Measurements from ENCODE around the gene AP1S2.
A peak's percentile ranks its signal among the peaks of the same experiment; 100 is the strongest.

The AP1S2 gene

GRCh38 chrX:15825936-15826335 lies 28.7 kb downstream of the AP1S2 start:
- no peak for TF ChIP-seq CTCF (IDR thresholded peaks at IDR 0.05; ENCODE audit: low read length, missing control alignments)
- no peak overlapping the region for H3K4me3 ChIP-seq (replicated peaks; ENCODE audit: low read depth, low read length)
- DNase-seq (ENCODE audit: low read depth), result no peak

- no peak for TF ChIP-seq CTCF (IDR thresholded peaks at IDR 0.05; ENCODE audit: low read length, missing control alignments)
- no peak for DNase-seq (ENCODE audit: low read depth)
- H3K4me3 ChIP-seq (replicated peaks; ENCODE audit: low read depth, low read length), result no peak overlapping the region
Observed at GRCh38 chrX:15822922-15823321, 31.7 kb downstream of the AP1S2 start.

GRCh38 chrX:15820106-15821073 lies 34.2 kb downstream of the AP1S2 start:
- DNase-seq (ENCODE audit: low read depth), result no peak
- TF ChIP-seq CTCF (IDR thresholded peaks at IDR 0.05; ENCODE audit: low read length, missing control alignments), result no peak
- no peak overlapping the region for H3K4me3 ChIP-seq (replicated peaks; ENCODE audit: low read depth, low read length)

GRCh38 chrX:15816886-15817285 lies 37.7 kb downstream of the AP1S2 start:
- no peak for TF ChIP-seq CTCF (IDR thresholded peaks at IDR 0.05; ENCODE audit: low read length, missing control alignments)
- DNase-seq (ENCODE audit: low read depth), result peak; percentile 3
- H3K4me3 ChIP-seq (replicated peaks; ENCODE audit: low read depth, low read length), result no peak overlapping the region

GRCh38 chrX:15816438-15816809 lies 38.2 kb downstream of the AP1S2 start:
- TF ChIP-seq CTCF (IDR thresholded peaks at IDR 0.05; ENCODE audit: low read length, missing control alignments), result no peak
- H3K4me3 ChIP-seq (replicated peaks; ENCODE audit: low read depth, low read length), result no peak overlapping the region
- DNase-seq (ENCODE audit: low read depth), result no peak

GRCh38 chrX:15815779-15816437 lies 38.7 kb downstream of the AP1S2 start:
- no peak overlapping the region for H3K4me3 ChIP-seq (replicated peaks; ENCODE audit: low read depth, low read length)
- TF ChIP-seq CTCF (IDR thresholded peaks at IDR 0.05; ENCODE audit: low read length, missing control alignments), result peak; percentile 23
- DNase-seq (ENCODE audit: low read depth), result peak; percentile 31

Measured in fibroblast of pulmonary artery (primary cell).